ENCODE measurements around the gene TMEM44.

- TF ChIP-seq MAX (IDR thresholded peaks at IDR 0.05; ENCODE audit: insufficient read depth, insufficient read length) = no peak
- TF ChIP-seq CTCF (IDR thresholded peaks at IDR 0.05; ENCODE audit: extremely low read depth in 1 of 2, insufficient read depth in 1 of 2, low read depth in 1 of 2, low read length in 2 of 2) = peak; percentile 15 to 29
- no peak for TF ChIP-seq MYC (IDR thresholded peaks at IDR 0.05; ENCODE audit: low read depth, low read length)
- no peak for TF ChIP-seq POLR2A (IDR thresholded peaks at IDR 0.05; ENCODE audit: low read depth, low read length)
- TF ChIP-seq JUN (IDR thresholded peaks at IDR 0.05; ENCODE audit: borderline replicate concordance, insufficient read depth, insufficient read length, low read depth) = peak; percentile 59
- TF ChIP-seq FOS (IDR thresholded peaks at IDR 0.05; ENCODE audit: borderline replicate concordance, insufficient read depth, low read length) = peak; percentile 71
- TF ChIP-seq POLR2AphosphoS5 (IDR thresholded peaks at IDR 0.05; ENCODE audit: insufficient read depth, low read depth, low read length) = peak; percentile 68
- TF ChIP-seq EZH2 (IDR thresholded peaks at IDR 0.05; ENCODE audit: borderline replicate concordance, low read depth, low read length, severe bottlenecking) = no peak
- peak; percentile 30 for TF ChIP-seq GATA2 (IDR thresholded peaks at IDR 0.05; ENCODE audit: insufficient read depth, insufficient read length, low read depth, low read length)
These were observed 31.6 kb upstream of the TMEM44 start for GRCh38 chr3:194664857-194665256.
